GM19438 (cell line): ENCODE measurements around the gene MROH7.

ENCODE experiments used
- ATAC-seq: cut with Tn5 transposase; IDR thresholded peaks from one replicate; pipeline ENCODE4 v1.9.1; 2021; ENCODE audit warnings: low read depth; ENCODE audit not compliant: unreplicated experiment

Gene MROH7

DNA sequence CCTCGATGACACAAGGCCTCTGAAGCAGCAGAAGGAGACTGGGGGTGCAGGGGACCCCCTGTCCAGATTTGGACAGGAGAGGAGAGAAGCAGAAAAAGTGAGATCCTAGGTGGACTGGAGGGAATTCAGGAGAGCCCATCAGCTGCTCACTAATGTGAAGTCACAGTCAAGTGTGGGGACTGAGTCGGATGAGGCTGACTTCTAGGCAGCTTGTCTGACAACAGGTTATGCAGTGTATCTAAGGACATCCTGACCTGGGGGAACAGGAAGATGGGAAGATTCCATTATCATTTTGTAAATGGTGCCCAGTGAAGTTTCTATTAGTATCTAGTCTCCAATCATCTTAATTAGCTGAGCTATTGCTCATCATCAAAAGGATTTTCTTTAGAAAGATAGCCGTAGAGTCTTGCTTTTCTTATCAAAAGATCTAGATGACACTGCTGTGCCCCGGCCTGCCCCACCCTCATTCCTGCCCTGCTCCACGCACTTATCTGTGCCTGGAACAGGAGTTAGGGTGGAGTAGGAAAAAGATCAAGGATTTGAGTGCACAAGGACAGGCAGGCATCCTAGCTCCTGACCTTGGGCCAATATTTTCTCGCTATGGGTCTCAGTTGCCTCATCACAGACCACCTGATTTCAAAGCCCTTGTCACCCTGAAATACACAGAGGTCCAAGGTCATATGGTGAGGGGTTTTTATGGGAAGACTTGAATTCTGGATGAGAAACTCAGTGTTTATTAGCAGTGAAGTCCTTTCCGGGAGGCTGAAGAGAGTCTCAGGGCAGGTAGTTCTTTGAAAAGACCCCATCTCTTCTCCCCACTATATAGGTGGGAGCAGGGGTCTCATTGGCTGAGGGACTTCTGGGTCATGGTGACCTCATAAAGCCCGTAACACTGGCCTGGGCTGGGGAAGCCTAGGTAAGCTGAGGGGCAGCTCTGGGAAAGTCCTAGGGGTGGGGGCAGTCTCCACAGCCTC lies at the start of gene MROH7:
Gene MROH7 (plus strand): TSS at position 924 of the 974 bp plus-strand sequence. CDS start 11,141 bp downstream, outside the sequence.
- ATAC-seq, result no peak

DNA sequence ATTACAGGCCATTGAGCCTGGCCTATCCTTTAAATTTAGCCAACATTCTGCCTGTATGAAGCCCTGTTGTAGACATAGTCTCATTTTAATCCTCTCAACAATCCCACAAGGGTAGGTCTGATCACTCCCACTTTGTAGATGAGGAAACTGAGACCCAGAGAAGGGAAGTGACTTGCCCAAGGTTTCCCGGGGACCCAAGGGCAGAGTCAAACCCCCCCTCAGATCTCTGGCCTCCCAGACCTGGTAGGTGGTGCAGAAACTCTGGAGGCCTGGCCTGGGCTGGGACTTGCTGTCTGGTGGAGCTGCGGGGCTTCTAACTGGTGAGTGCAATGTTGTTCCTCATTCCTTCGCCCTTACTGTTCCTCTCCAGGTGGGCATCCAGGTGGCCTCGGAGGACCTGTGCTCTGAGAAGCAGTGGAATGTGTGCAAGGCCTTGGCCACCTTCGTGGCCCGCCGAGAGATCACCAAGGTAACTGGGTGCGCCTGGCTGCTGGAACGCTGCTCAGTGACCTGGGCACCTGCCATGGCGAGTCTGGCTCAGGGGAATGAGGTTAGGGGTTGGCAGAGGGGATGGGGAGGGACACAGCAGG lies 47.9 kb upstream of the MROH7 start:
- ATAC-seq, result no peak

DNA sequence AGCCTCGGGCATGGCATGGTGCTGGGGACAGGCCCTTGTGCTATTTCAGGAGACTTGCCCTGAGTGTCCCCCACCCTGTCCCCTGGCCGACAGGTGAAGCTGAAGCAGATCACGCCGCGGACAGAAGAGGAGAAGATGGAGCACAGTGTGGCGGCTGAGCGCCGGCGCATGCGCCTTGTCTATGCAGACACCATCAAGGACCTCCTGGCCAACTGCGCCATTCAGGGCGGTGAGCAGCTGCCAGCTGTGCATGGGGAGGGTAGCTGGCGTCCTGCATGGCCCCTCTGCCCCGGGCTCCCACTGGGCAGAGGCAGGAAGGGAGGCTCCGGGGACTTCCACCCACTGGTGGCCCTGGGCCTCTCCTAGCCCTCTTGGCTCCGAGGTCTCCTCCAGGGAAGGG lies 47.1 kb upstream of the MROH7 start:
- no peak for ATAC-seq

DNA sequence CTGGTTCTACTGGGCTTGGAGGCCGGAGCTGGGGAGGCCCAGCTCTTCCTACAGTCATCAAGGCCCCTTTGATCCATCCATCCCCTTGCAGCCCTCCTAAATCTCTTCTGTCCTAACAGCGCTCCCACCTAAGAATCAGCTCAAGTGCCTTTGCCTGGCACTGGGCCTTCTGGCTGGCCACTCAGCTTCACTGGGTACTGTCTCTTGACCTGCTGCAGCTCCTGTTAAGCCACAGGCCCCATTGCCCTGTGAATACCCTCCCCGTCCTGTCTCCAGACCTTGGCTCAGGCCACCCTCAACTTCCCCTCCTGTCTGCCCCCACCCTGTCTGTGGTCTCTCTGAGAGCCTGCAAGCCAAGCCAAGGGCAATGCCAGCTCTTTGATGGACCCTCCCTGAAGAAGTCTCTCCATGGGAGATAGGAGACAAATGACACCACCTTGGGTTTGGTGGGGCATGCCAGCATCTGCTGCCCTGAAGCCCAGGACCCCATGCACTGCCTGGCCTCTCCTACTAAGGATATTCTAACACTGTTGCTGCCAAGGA lies 45.6 kb upstream of the MROH7 start:
- ATAC-seq, result no peak

DNA sequence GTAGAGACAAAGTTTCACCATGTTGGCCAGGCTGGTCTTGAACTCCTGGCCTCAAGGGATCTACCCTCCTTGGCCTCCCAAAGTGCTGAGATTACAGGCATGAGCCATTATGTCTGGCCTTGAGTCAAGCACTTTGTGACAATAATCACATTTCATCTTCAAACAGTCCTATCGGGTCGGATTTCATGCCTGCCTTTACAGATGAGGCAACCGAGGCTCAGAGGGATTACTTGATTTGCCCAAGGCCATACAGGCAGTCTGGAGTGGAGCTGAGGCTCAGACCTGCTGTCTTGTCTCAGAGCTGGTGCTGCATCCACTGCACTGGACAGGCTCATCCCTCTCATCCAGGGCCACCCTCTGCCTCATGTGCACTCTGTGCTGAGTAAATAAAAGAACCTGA lies 44.8 kb upstream of the MROH7 start:
- no peak for ATAC-seq

DNA sequence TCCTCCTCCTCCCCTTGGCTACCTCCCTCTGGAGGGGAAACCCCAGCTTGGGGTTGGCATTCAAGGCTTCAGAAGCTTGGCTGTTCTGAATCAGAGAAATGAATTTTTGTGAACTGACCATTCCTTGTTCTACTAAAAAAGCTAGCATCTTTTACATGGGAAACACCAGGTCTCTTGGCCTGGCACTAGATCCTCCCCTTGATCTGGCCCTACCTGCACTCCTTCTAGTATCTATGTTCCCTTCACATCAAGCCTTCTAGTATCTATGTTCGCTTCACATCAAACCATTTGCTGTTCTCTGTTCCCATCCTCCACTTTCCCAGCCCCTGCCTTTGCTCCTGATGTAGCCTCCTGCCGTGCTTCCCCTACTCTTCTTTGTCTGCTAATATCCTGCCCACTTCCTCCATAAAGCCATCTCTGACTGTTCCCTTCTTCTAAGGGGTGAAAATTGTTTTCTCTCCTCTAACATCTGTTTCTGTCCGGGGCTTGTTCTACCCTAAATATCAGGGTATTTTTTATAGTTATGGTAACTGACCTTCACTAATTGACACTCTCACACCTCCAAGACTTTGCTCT lies 44.0 kb upstream of the MROH7 start:
- no peak for ATAC-seq

DNA sequence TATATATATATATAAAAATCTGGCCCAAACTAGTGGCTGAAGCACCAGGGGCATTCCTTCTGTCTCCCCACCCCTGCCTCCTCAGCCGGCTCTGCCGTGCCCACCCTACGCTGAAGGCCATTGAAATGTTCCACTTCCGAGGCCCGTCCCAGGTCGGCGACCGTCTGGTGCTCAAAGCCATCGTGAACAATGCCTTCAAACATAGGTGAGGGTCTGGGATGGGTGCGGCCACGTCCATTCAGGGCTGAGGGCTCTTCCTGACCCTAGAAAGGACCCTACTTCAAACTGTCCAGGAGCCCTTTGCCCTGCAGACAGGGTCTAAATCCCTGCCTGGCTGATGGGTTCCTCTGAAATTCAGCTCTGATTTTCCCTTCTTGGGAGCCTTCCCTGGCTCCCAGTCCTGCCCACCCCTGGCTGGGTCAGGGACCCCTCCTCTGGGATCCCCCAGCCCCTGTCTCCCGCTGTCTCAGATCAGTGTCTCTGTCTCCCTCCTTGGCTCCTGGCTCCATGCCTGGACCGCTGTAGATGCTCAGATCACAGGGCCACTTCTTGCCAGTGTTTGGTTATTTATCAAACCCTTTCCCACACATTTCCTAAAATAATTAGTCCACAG lies 42.3 kb upstream of the MROH7 start:
- ATAC-seq, result no peak

DNA sequence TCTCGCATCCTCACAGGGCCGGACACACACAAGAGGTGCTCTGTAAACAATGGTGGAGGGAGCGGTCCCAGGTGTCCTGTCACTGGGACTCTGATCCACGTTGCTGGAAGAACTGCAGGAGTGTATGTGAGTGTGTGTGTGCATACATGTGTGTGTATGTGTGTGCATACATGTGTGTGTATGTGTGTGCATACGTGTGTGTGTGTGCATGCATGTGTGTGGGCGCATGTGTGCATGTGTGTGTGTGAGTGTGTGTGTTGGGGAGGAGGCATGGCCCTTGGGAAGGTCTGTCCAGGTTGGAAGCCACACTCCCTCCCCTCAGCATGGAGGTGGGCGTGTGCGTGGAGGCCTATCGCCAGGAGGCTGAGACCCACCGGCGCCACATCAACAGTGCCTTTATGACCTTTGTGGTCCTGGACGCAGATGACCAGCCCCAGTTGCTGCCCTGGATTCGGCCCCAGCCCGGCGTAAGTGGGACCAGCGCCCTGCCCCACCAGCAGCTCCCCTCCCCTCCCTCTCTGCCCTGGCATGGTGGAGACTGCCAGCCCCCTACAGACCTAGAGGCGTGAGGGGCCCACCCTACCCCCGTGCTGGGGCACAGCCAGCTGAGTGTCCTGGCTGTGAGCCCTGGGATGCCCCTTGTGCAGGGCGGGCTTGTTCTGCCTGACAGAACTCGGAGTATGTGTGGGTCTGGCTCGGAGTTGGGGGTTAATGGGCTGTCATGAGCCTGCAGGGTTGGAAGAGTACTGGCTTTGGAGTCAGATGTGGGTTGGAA lies 40.5 kb upstream of the MROH7 start:
- no peak for ATAC-seq

DNA sequence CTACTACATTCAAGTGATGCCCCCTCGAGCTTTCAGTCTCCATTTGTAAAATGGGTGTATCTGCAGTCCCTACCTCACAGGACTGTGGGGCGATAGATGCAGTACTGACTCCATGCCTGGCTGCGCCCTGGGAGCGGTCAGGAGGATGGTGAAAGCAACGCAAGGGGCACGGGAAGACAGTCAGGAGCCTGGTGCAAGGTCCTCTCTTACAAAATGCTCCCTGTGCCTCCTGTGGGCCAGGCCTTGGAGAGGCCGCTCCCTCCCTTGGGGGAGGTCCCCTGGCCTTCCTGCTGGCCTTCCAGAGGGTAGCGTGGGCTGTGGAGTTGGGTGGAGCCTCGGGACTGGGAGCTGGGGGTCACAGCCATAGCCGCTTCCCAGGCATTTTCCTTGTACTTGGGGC lies 39.9 kb upstream of the MROH7 start:
- no peak for ATAC-seq

DNA sequence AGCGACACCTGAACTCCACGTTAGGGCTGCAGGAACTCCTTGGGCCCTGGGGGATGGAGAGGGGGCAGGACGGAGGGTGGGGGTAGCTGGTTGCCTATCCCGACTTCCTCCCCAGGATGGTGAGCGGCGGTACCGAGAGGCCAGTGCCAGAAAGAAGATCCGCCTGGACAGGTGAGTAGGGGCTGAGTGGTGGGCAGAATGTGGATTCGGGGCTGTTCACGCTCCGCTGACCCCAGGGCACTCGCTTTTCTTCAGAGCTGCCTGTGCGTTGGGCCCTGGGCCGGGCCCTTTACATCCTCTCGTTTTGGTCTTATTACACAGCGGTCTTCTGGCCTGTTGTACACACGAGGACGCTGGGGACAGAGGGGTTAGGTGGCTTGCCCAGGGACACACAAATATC lies 39.0 kb upstream of the MROH7 start:
- ATAC-seq, result no peak

DNA sequence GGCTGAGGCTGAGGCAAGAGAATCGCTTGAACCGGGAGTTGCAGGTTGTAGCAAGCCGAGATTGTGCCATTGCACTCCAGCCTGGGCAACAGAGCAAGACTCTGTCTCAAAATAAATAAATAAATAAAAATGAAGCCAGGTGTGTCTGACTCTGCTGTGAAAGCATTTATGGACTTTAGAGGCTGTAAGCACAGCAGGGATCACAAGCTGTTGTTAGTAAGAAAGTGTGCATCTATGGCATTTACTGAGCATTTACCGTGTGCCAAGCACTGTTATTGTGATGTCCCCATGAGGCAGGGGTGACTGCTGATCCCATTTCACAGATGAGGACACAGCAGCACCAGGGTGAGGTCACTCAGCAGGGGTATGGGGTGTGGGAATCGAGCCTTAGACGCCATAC lies 38.3 kb upstream of the MROH7 start:
- ATAC-seq, result no peak

DNA sequence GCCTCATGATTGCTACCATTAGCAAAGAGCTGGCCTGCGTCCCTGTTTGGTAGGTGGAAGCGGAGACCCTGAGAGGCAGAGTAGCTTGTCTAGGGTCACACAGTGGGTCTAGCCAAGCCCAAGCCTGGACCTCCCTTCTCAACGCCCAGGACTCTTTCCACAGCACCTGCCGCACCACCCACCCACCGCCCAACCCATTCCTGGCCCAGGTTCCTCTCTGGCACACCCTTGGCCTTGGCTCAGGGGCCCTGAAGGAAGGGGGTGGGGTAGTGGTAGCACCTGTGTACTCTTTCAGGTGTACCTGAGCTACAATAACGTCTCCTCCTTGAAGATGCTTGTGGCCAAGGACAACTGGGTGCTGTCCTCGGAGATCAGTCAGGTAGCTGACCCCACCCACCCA lies 37.5 kb upstream of the MROH7 start:
- no peak for ATAC-seq

DNA sequence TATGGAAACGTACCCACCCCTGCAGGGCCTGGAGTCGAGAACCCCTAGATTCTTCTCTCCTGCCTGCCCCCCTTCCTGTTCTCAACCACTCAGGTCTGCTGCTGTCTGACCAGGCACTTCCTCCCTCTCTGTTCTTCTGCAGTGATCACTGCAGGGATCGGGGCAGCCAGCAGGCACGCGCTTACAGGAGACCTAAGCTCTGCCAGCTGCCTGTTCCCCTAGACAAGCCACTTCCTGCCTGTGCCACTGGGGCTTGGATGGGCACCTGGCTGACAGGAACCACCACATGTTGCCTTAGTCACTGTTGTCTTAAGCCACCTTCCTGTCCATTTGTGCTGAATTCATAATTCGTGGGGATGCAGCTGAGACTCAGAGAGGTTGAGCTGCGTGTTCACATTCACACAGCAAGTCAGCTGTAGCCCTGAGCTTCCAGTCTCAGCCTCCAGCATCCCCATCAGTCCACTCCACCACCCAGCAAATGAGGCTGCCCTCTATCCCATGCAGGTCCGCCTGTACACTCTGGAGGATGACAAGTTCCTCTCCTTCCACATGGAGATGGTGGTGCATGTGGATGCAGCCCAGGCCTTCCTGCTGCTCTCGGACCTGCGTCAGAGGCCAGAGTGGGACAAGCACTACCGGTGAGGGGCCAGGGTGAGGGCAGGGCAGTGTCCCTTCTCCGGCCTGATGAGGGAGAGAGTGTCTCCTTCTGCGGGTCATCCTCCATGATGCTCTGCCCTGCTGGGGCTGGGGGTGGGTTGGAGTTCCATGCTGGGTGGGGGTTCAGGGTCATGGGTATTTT lies 36.8 kb upstream of the MROH7 start:
- no peak for ATAC-seq

DNA sequence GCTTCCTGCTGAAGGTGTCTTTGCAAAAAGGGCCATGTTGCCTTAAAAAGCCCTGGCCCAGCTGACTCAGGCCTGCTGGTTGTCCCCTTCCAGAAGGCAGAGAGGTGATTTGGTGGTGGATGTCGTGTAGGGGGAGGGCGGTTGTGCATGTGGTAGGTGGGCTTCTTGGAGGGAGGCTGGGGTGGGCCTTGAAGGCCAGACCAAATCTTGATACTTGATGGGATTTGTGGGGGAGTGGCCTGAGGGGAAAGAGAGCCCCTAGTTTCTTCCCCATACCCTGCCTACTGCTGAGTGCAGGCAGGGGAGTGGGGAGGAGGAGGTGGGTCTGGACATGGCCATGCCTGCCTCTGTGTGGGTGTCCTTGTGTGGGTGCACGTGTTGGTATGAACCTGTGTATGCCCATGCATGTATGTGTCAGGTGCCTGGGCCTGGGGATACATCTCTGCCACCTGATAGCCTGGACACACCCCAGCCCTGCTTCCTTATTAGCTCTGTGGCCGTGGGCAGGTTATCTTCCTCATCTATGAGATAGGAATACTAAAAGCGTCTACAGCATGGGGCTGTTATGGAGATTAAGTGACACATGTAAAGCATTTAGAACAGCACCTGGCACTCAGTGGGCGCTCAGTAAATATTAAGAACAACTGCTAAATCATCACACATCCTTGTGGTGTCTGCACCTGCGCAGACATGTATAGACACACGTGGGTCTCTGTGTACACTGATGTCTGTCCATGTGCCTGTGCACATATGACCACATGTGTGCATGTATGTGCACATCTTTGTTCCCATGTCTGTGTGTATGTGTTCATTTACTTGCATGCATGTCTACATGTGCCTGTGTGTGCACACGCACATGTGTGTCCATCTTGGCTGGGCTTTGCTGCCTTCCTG lies 35.2 kb upstream of the MROH7 start:
- ATAC-seq, result no peak

DNA sequence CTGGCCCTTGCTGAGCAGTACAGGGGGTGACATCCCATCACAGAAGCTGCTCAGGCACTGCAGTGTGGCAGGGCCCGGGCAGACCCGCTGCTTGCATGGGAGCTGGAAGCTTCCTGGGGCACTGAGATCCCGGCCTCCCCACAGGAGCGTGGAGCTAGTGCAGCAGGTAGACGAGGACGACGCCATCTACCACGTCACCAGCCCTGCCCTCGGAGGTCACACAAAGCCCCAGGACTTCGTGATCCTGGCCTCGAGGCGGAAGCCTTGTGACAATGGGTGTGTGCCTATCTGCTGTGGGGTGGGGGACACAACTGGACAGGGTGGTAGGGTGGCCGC lies 34.6 kb upstream of the MROH7 start:
- ATAC-seq, result no peak

DNA sequence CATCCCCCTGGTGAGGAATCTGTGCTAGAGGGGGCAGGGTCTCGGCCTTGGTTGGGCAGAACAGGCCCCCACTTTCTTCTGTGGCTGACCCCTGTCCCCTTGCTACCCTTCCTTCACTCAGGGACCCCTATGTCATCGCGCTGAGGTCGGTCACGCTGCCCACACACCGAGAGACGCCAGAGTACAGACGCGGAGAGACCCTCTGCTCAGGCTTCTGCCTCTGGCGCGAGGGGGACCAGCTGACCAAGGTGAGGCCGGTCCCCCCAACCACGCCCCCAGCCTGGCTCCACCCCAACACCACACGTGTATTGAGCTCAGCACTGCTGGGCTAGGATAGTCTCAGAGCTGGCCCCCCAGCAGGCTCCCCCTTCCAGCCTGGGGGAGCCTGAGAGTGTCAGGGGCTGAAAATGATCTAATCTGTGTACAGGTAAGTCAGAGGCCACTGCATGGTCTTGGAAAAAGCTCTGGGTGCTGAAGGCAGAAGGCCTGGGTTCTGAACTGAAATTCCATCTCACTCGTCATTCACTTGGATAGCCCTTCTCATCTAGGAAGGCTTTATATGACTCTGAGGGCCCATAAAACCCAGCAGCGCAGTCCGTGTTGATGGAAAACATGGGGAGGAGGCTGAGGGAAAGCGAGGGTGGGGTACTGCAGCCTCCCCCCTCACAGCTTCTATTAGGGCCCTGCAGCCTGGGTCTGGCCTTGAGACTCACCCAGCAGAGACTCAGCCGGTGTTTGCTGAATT lies 33.6 kb upstream of the MROH7 start:
- no peak for ATAC-seq

DNA sequence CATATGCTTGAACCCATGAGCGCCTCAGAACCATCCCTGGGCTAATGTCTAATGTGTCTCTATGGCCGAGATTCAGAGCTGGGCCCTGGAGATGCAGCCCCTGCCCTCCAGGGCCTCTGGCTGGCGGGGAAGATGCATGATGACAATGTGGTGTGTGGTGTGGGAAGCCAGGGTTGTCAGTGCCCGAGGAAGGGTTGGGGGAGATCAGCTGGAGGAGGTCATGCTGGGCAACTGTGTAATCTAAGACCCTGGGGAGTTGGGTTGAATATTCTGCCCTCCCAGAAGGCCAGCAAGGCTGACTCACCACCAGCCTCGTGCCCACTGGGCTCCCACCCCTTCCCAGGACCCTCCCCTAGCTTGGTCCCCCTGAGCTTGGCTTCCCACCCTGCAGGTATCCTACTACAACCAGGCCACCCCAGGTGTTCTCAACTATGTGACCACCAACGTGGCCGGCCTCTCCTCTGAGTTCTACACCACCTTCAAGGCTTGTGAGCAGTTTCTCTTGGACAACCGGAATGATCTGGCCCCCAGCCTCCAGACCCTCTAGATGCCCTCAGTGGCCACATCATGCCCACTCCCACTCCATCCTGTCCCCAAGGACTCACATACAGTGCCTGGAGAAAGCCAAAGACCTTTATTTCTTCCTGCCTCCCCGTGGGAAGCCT lies 32.9 kb upstream of the MROH7 start:
- no peak for ATAC-seq
